Tibial nerve (tissue), 4 donors: Measurements from ENCODE around the gene FAM219B. TPM values are rescaled to one million over a fixed set of nuclear protein-coding genes. Genes with fewer than 3 reads are reported as not detected.

Experiments used
- DNase-seq, 2 donors: peaks; one replicate each; pipeline ENCODE4 v3.0.0-alpha.2; 2019; ENCODE audit warnings: low spot score in 2 of 2
- H3K27ac ChIP-seq, 4 donors: fragments of 200-600 bp; sonication (generic) in 3 of 4; one replicate each; pipeline ENCODE4 v1.5.1; 2017 to 2019; ENCODE audit warnings: mild to moderate bottlenecking in 1 of 4
- H3K27me3 ChIP-seq, 2 donors: fragments of 200-600 bp; sonication (generic) in 1 of 2; one replicate each; pipeline versions ENCODE4 v1.5.1 to v1.6.0; 2017 to 2019
- H3K36me3 ChIP-seq, 3 donors: fragments of 200-600 bp; sonication (generic); one replicate each; pipeline ENCODE4 v1.5.1; 2018 to 2019
- H3K4me1 ChIP-seq, 4 donors: fragments of 200-600 bp; sonication (generic) in 3 of 4; one replicate each; pipeline ENCODE4 v1.5.1; 2017 to 2019
- H3K4me3 ChIP-seq, 4 donors: fragments of 200-600 bp; sonication (generic) in 3 of 4; one replicate each; pipeline ENCODE4 v1.5.1; 2017 to 2019; ENCODE audit warnings: mild to moderate bottlenecking in 1 of 4, moderate library complexity in 1 of 4
- H3K9me3 ChIP-seq, 4 donors: fragments of 200-600 bp; sonication (generic) in 3 of 4; one replicate each; pipeline ENCODE4 v1.5.1; 2017 to 2019
- CTCF ChIP-seq, 5 experiments: fragments of 200-600 bp in 3 of 5; fragments of 450-650 bp in 2 of 5; sonication (generic) in 3 of 5; IDR thresholded peaks; one replicate each; pipeline ENCODE4 v1.5.1; 2016 to 2019; ENCODE audit warnings: antibody characterized with exemption in 5 of 5, mild to moderate bottlenecking in 3 of 5, moderate library complexity in 2 of 5
- EP300 ChIP-seq, 2 donors: sonication (generic); formaldehyde crosslinking; IDR thresholded peaks; one replicate each; pipeline ENCODE4 v1.6.1; 2017; ENCODE audit warnings: antibody characterized with exemption in 2 of 2, mild to moderate bottlenecking in 1 of 2
- POLR2A ChIP-seq, 2 donors: fragments of 450-650 bp; IDR thresholded peaks; one replicate each; pipeline ENCODE4 v1.6.1; 2017; ENCODE audit warnings: antibody characterized with exemption in 2 of 2, mild to moderate bottlenecking in 2 of 2, moderate library complexity in 2 of 2
- WGBS, 2 donors: methylation state at CpG; one replicate each; pipeline ENCODE4 v1.1.5; 2018; 5-methylcytosine and 5-hydroxymethylcytosine counted together
- total RNA-seq, 4 donors: library from RNA; depleted of rRNA; stranded (reverse); fragments of >200 nt; gene quantifications; one replicate each; pipeline ENCODE4 v1.1.0, GENCODE V29; 2016

Gene FAM219B
- total RNA-seq: 10 to 100 TPM; 59.4 to 84.6 (median 80.7) TPM

GRCh38 chr15:74906450-74907162 lies at the start of gene FAM219B:
Gene FAM219B, minus strand, starts transcription at chr15:74906851. Its CDS starts 51 bp downstream, at chr15:74906800.
- peak within 1 kb of the TSS; percentile 59 to 94 (median 76) for H3K4me3 ChIP-seq
- H3K36me3 ChIP-seq: peaks cover 0 to 34% (median 12%) of the 10 kb centered on the region in 3 donors
- DNase-seq: peak; percentile 85 to 88
- 0 to 1% methylated on average over 44 to 61 of the region's 74 CpGs for WGBS, 2 donors
- peak within 1 kb of the TSS; percentile 72 to 96 (median 90) for H3K27ac ChIP-seq
- peaks cover 0 to 39% (median 15%) of the 10 kb centered on the region in 4 donors for H3K4me1 ChIP-seq
- no peaks in the 10 kb centered on the region for H3K27me3 ChIP-seq
- TF ChIP-seq EP300 (IDR thresholded peaks at IDR 0.05): peak; percentile 42 to 87
- TF ChIP-seq POLR2A (IDR thresholded peaks at IDR 0.05): peak; percentile 76 to 93
- TF ChIP-seq CTCF (IDR thresholded peaks at IDR 0.05): peak in 1 of 5 experiments; percentile 38
- H3K9me3 ChIP-seq: no peaks in the 10 kb centered on the region

GRCh38 chr15:74955796-74956647 lies 49.4 kb upstream of the FAM219B start:
- H3K36me3 ChIP-seq: no peaks in the 10 kb centered on the region
- DNase-seq: peak; percentile 55 to 71
- H3K4me1 ChIP-seq: peaks cover 0 to 59% (median 20%) of the 10 kb centered on the region in 4 donors
- peak overlapping the region; percentile 18 to 94 (median 86) for H3K27ac ChIP-seq
- H3K27me3 ChIP-seq: peaks cover 0 to 23% of the 10 kb centered on the region in 2 donors
- 24 to 30% methylated on average over 25 to 35 of the region's 88 CpGs for WGBS, 2 donors
- TF ChIP-seq CTCF (IDR thresholded peaks at IDR 0.05): peak; percentile 33 to 73 (median 50)
- TF ChIP-seq POLR2A (IDR thresholded peaks at IDR 0.05): no peak
- TF ChIP-seq EP300 (IDR thresholded peaks at IDR 0.05): peak in 1 of 2 donors; percentile 64
- H3K4me3 ChIP-seq: peak overlapping the region; percentile 53 to 79 (median 71)
- H3K9me3 ChIP-seq: no peaks in the 10 kb centered on the region

- WGBS, 2 donors: 66 to 75% methylated on average over 6 to 8 of the region's 8 CpGs
- no peak for TF ChIP-seq EP300 (IDR thresholded peaks at IDR 0.05)
- TF ChIP-seq POLR2A (IDR thresholded peaks at IDR 0.05): no peak
- TF ChIP-seq CTCF (IDR thresholded peaks at IDR 0.05): no peak
- Histone ChIP-seq H3K36me3 (no peaks in the 10 kb centered on the region), H3K9me3 (no peaks in the 10 kb centered on the region), H3K27ac (peak overlapping the region in 2 of 4 donors; percentile 89 to 94), H3K4me1 (peaks cover 0 to 61% (median 21%) of the 10 kb centered on the region in 4 donors), H3K4me3 (no peak overlapping the region), H3K27me3 (peaks cover 0 to 23% of the 10 kb centered on the region in 2 donors)
- no peak for DNase-seq
Measured at GRCh38 chr15:74955017-74955416, 48.4 kb upstream of the FAM219B start.

GRCh38 chr15:74954515-74954914 lies 47.9 kb upstream of the FAM219B start:
- Histone ChIP-seq H3K4me3 (no peak overlapping the region), H3K9me3 (no peaks in the 10 kb centered on the region), H3K27ac (peak overlapping the region in 2 of 4 donors; percentile 17 to 94), H3K36me3 (no peaks in the 10 kb centered on the region), H3K27me3 (peaks cover 0 to 21% of the 10 kb centered on the region in 2 donors), H3K4me1 (peaks cover 0 to 56% (median 21%) of the 10 kb centered on the region in 4 donors)
- no peak for DNase-seq
- TF ChIP-seq CTCF (IDR thresholded peaks at IDR 0.05): no peak
- TF ChIP-seq EP300 (IDR thresholded peaks at IDR 0.05): no peak
- TF ChIP-seq POLR2A (IDR thresholded peaks at IDR 0.05): no peak
